HepG2 (cell line): ENCODE results near the gene PRSS22. TPM values are rescaled to one million over a fixed set of nuclear protein-coding genes. Genes with fewer than 3 reads are reported as not detected.
A peak's percentile ranks its signal among the peaks of the same experiment; 100 is the strongest.

Experiments used
- CC2D1A ChIP-seq: sonication (generic); formaldehyde crosslinking; IDR thresholded peaks from 2 replicates; pipeline ENCODE4 v1.8.1; 2023; ENCODE audit warnings: mild to moderate bottlenecking, missing genetic modification reagents
- KLF13 ChIP-seq: sonication (generic); formaldehyde crosslinking; IDR thresholded peaks from 2 replicates; pipeline ENCODE4 v1.4.0; 2020; ENCODE audit warnings: mild to moderate bottlenecking, missing genetic modification reagents
- MAFK ChIP-seq, 2 experiments: IDR thresholded peaks in 1 of 2; conservative IDR thresholded peaks in 1 of 2; 2 replicates each; pipeline ENCODE4 v1.6.1; 2011; ENCODE audit warnings: improper control_type of control experiment in 2 of 2, low read length in 2 of 2
- MTERF4 ChIP-seq: sonication (generic); formaldehyde crosslinking; IDR thresholded peaks from 2 replicates; pipeline ENCODE4 v1.8.0; 2023; ENCODE audit warnings: mild to moderate bottlenecking, missing genetic modification reagents
- PATZ1 ChIP-seq: sonication (generic); formaldehyde crosslinking; IDR thresholded peaks from 2 replicates; pipeline ENCODE4 v1.4.0; 2020; ENCODE audit warnings: missing genetic modification reagents
- PRMT3 ChIP-seq: sonication (generic); formaldehyde crosslinking; IDR thresholded peaks from 2 replicates; pipeline ENCODE4 v1.8.1; 2022; ENCODE audit warnings: low read depth, mild to moderate bottlenecking, moderate library complexity, missing genetic modification reagents, borderline replicate concordance
- ZBTB40 ChIP-seq, 2 experiments: fragments of 450-650 bp in 1 of 2; sonication (generic) in 1 of 2; formaldehyde crosslinking in 1 of 2; IDR thresholded peaks; 2 replicates each; pipeline versions ENCODE4 v1.6.1 to v1.8.0; 2016 to 2022; ENCODE audit warnings: antibody characterized with exemption in 1 of 2, mild to moderate bottlenecking in 1 of 2, missing genetic modification reagents in 1 of 2
- ZHX1 ChIP-seq: sonication (generic); formaldehyde crosslinking; IDR thresholded peaks from 2 replicates; pipeline ENCODE4 v1.8.1; 2022; ENCODE audit warnings: low read depth, mild to moderate bottlenecking, missing genetic modification reagents
- ZNF775 ChIP-seq: sonication (generic); formaldehyde crosslinking; IDR thresholded peaks from 2 replicates; pipeline ENCODE4 v1.4.0; 2020; ENCODE audit warnings: missing genetic modification reagents, mild to moderate bottlenecking, moderate library complexity, borderline replicate concordance
- ZNF850 ChIP-seq: sonication (generic); formaldehyde crosslinking; conservative IDR thresholded peaks from 2 replicates; pipeline ENCODE4 v1.9.0; 2021; ENCODE audit warnings: mild to moderate bottlenecking, missing genetic modification reagents
- polyA plus RNA-seq, 8 experiments: library from polyadenylated mRNA; depleted of rRNA in 3 of 8; stranded (reverse) in 7 of 8; unstranded in 1 of 8; fragments of >200 nt; fragmentation: Illumina TruSeq in 4 of 8; extraction: Trizol in 4 of 8; gene quantifications; 2 replicates each; pipeline versions ENCODE4 v1.2.1 to v1.2.3, GENCODE V29; 2011 to 2016; ENCODE audit warnings: low read depth in 4 of 8, missing spikeins in 1 of 8, mixed read lengths in 1 of 8; ENCODE audit not compliant: insufficient read depth in 1 of 8
- total RNA-seq, 5 experiments: library from RNA; depleted of rRNA; stranded (reverse); fragments of >200 nt; fragmentation: Illumina TruSeq; extraction: Trizol; gene quantifications; 2 replicates each; pipeline ENCODE4 v1.2.3, GENCODE V29; 2016; ENCODE audit warnings: low read depth in 1 of 5

PRSS22 gene
- total and polyA plus RNA-seq, 2 of the 13 experiments (the other 11 are each of a cell fraction or from before 2014, with no cell fraction given), result 0.24 to 0.32 TPM

- TF ChIP-seq ZBTB40 (IDR thresholded peaks at IDR 0.05) (no peak), ZBTB40 (CRISPR knock-in tag; IDR thresholded peaks at IDR 0.05) (peak; percentile 24; the same call in 1 of the 2 replicates), ZNF850 (no peak), ZNF775 (CRISPR knock-in tag) (no peak), PRMT3 (CRISPR knock-in tag) (0 out of 2 replicates have a peak, but pooled peaks have one; percentile 28), ZHX1 (CRISPR knock-in tag) (no peak), CC2D1A (CRISPR knock-in tag) (no peak), KLF13 (CRISPR knock-in tag) (peak; percentile 59; the same call in 1 of the 2 replicates), MTERF4 (peak; percentile 59; the same call in 1 of the 2 replicates), MAFK (conservative IDR thresholded peaks at IDR 0.05 in 1 of 2, IDR thresholded peaks at IDR 0.05 in 1 of 2; ENCODE audit: low read length in 2 of 2) (no peak), PATZ1 (peak; percentile 71)
Observed at GRCh38 chr16:2904100-2904921, 46.3 kb upstream of the PRSS22 start (continued).
